Esophagus squamous epithelium (tissue), 4 donors: ENCODE results near the gene SMYD3.

Source experiments
- CTCF ChIP-seq, 6 experiments: fragments of 450-650 bp in 4 of 6; fragments of 200-600 bp in 2 of 6; sonication (generic) in 2 of 6; IDR thresholded peaks; one replicate each; pipeline ENCODE4 v1.5.1; 2016 to 2019; ENCODE audit warnings: antibody characterized with exemption in 6 of 6, mild to moderate bottlenecking in 4 of 6, moderate library complexity in 4 of 6
- POLR2A ChIP-seq, 4 donors: fragments of 450-650 bp; IDR thresholded peaks; one replicate each; pipeline ENCODE4 v1.6.1; 2017; ENCODE audit warnings: antibody characterized with exemption in 4 of 4, mild to moderate bottlenecking in 4 of 4, moderate library complexity in 3 of 4

GRCh38 chr1:246462986-246463385 is 44.1 kb downstream of the SMYD3 start:
- TF ChIP-seq CTCF (IDR thresholded peaks at IDR 0.05) (no peak), POLR2A (IDR thresholded peaks at IDR 0.05) (no peak)
